HCT116 (cell line): ENCODE results near the gene TMEM63A. TPM values are rescaled to one million over a fixed set of nuclear protein-coding genes. Genes with fewer than 3 reads are reported as not detected.
A peak's percentile ranks its signal among the peaks of the same experiment; 100 is the strongest.

Source experiments
- ATAC-seq: fragments of 200-7000 bp; cut with Tn5 transposase; 2 replicates; pipeline ENCODE4 v1.9.1; 2020; ENCODE audit warnings: mild to moderate bottlenecking, moderate library complexity
- BruUV-seq: library from RNA; stranded (reverse); fragments of 400-500 nt; replicated peaks from 2 replicates; lab custom pipeline; 2021; lab: Mats Ljungman, UMichigan
- CTCF ChIA-PET: fragments of 300-600 bp; sonication (Branson Sonifier 250); formaldehyde crosslinking; loops from one replicate; lab custom pipeline; 2021; ENCODE audit warnings: antibody characterized with exemption; lab: Charles Lee
- POLR2A ChIA-PET: fragments of 300-600, 350-600 bp; sonication (Branson Sonifier 250); formaldehyde crosslinking; loops from one replicate; lab custom pipeline; 2021; ENCODE audit warnings: antibody characterized with exemption; lab: Charles Lee
- RAD21 ChIA-PET, 2 experiments: fragments of 300-600 bp; sonication (Branson Sonifier 250); formaldehyde crosslinking; loops; one replicate each; lab custom pipeline; 2023; ENCODE audit warnings: low total read pairs in 2 of 2; ENCODE audit not compliant: uncharacterized antibody in 2 of 2, unreplicated experiment in 2 of 2, low non-redundant PET in 1 of 2; lab: Charles Lee
- DNase-seq: peaks from one replicate; pipeline ENCODE4 v3.0.0-alpha.2; 2010; ENCODE audit warnings: low read depth, low spot score
- H2AFZ ChIP-seq: fragments of 200-600 bp; shearing (Covaris generic), sonication (generic); 2 replicates; pipeline ENCODE4 v1.6.1; 2017; ENCODE audit warnings: low read depth, mixed run types, mixed read lengths, antibody characterized with exemption, low read length; ENCODE audit not compliant: poor library complexity, severe bottlenecking
- H3K27ac ChIP-seq: 2 replicates; pipeline ENCODE4 v1.5.1; 2012; ENCODE audit warnings: low read depth, low read length
- H3K27me3 ChIP-seq: fragments of 200-600 bp; sonication (generic); 2 replicates; pipeline ENCODE4 v1.6.1; 2016; ENCODE audit warnings: mixed run types, low read length, mixed read lengths; ENCODE audit not compliant: insufficient read depth
- H3K36me3 ChIP-seq, 2 experiments: fragments of 200-500 bp in 1 of 2; fragments of 200-600 bp in 1 of 2; sonication (Bioruptor generic) in 1 of 2; sonication (generic) in 1 of 2; 2 replicates each; pipeline versions ENCODE4 v1.5.1 to v1.6.1; 2014 to 2016; ENCODE audit warnings: low read length in 2 of 2, inconsistent platforms in 1 of 2, mixed read lengths in 1 of 2, mixed run types in 1 of 2; ENCODE audit not compliant: insufficient read depth in 2 of 2, control insufficient read depth in 1 of 2
- H3K4me1 ChIP-seq, 2 experiments: fragments of 200-600 bp in 1 of 2; sonication (generic) in 1 of 2; 2 replicates each; pipeline versions ENCODE4 v1.5.1 to v1.6.1; 2012 to 2017; ENCODE audit warnings: low read length in 2 of 2, inconsistent platforms in 1 of 2, mild to moderate bottlenecking in 1 of 2, mixed read lengths in 1 of 2, mixed run types in 1 of 2, moderate library complexity in 1 of 2; ENCODE audit not compliant: insufficient read depth in 2 of 2, control insufficient read depth in 1 of 2
- H3K4me2 ChIP-seq: fragments of 200-600 bp; sonication (generic); 2 replicates; pipeline ENCODE4 v1.6.1; 2017; ENCODE audit warnings: mixed run types, low read length, mixed read lengths
- H3K4me3 ChIP-seq, 2 experiments: fragments of 200-600 bp in 1 of 2; sonication (generic) in 1 of 2; replicated peaks in 1 of 2; 2 replicates each; pipeline ENCODE4 v1.5.1; 2011 to 2016; ENCODE audit warnings: low read length in 2 of 2, control low read depth in 1 of 2, low read depth in 1 of 2, mild to moderate bottlenecking in 1 of 2, mixed read lengths in 1 of 2, mixed run types in 1 of 2
- H3K79me2 ChIP-seq: fragments of 200-600 bp; sonication (generic); 2 replicates; pipeline ENCODE4 v1.6.1; 2017; ENCODE audit warnings: mild to moderate bottlenecking, mixed run types, low read length, moderate library complexity, mixed read lengths; ENCODE audit not compliant: insufficient read depth
- H3K9ac ChIP-seq: fragments of 200-600 bp; sonication (generic); 2 replicates; pipeline ENCODE4 v1.6.1; 2016; ENCODE audit warnings: low read length, mixed read lengths
- H3K9me2 ChIP-seq: fragments of 200-600 bp; sonication (generic), shearing (Covaris generic); 2 replicates; pipeline ENCODE4 v1.6.1; 2017; ENCODE audit warnings: mixed run types, mild to moderate bottlenecking, moderate library complexity; ENCODE audit not compliant: insufficient read depth
- H3K9me3 ChIP-seq, 2 experiments: fragments of 200-500 bp in 1 of 2; fragments of 200-600 bp in 1 of 2; sonication (Bioruptor generic) in 1 of 2; sonication (generic) in 1 of 2; 2 replicates each; pipeline ENCODE4 v1.6.1; 2014 to 2017; ENCODE audit warnings: low read length in 2 of 2, mixed read lengths in 2 of 2, inconsistent platforms in 1 of 2, low read depth in 1 of 2, mild to moderate bottlenecking in 1 of 2, mixed run types in 1 of 2, moderate library complexity in 1 of 2; ENCODE audit not compliant: control insufficient read depth in 1 of 2, insufficient read depth in 1 of 2
- H4K20me1 ChIP-seq: fragments of 200-600 bp; sonication (generic), shearing (Covaris generic); 2 replicates; pipeline ENCODE4 v1.6.1; 2017; ENCODE audit warnings: mixed run types, mild to moderate bottlenecking, moderate library complexity; ENCODE audit not compliant: insufficient read depth
- ATF3 ChIP-seq: IDR thresholded peaks from 2 replicates; pipeline ENCODE4 v1.6.1; 2012
- CEBPB ChIP-seq: IDR thresholded peaks from 2 replicates; pipeline ENCODE4 v1.6.1; 2012; ENCODE audit warnings: low read depth
- CTCF ChIP-seq, 3 experiments: fragments of 200-600 bp in 1 of 3; sonication (generic) in 1 of 3; IDR thresholded peaks in 2 of 3; conservative IDR thresholded peaks in 1 of 3; 2 replicates each; pipeline ENCODE4 v1.5.1; 2012 to 2017; ENCODE audit warnings: low read depth in 2 of 3, low read length in 2 of 3, antibody characterized with exemption in 1 of 3, borderline replicate concordance in 1 of 3, control low read depth in 1 of 3, mild to moderate bottlenecking in 1 of 3, mixed read lengths in 1 of 3, mixed run types in 1 of 3, moderate library complexity in 1 of 3; ENCODE audit not compliant: insufficient read depth in 1 of 3
- EGR1 ChIP-seq: IDR thresholded peaks from 2 replicates; pipeline ENCODE4 v1.6.1; 2012; ENCODE audit warnings: low read depth
- ELF1 ChIP-seq: IDR thresholded peaks from 2 replicates; pipeline ENCODE4 v1.6.1; 2012; ENCODE audit warnings: low read depth, borderline replicate concordance
- EZH2 ChIP-seq: fragments of 200-600 bp; sonication (generic); IDR thresholded peaks from 2 replicates; pipeline ENCODE4 v1.6.1; 2017; ENCODE audit warnings: antibody characterized with exemption, mixed run types
- EZH2phosphoT487 ChIP-seq: fragments of 200-600 bp; IDR thresholded peaks from 2 replicates; pipeline ENCODE4 v1.6.1; 2018; ENCODE audit warnings: antibody characterized with exemption, borderline replicate concordance
- RAD21 ChIP-seq: IDR thresholded peaks from 2 replicates; pipeline ENCODE4 v1.6.1; 2012; ENCODE audit warnings: low read depth, mild to moderate bottlenecking
- REST ChIP-seq: IDR thresholded peaks from 2 replicates; pipeline ENCODE4 v1.6.1; 2012; ENCODE audit warnings: low read depth
- TCF7L2 ChIP-seq: IDR thresholded peaks from 2 replicates; pipeline ENCODE4 v1.7.0; 2011; ENCODE audit warnings: borderline replicate concordance, inconsistent platforms; ENCODE audit not compliant: insufficient read depth, insufficient read length; ENCODE audit errors: extremely low read depth
- YY1 ChIP-seq: IDR thresholded peaks from 2 replicates; pipeline ENCODE4 v1.6.1; 2011; ENCODE audit warnings: low read length, low read depth, moderate library complexity, mild to moderate bottlenecking; ENCODE audit not compliant: insufficient replicate concordance; ENCODE audit errors: extremely low read depth
- ZFX ChIP-seq: fragments of 450-650 bp; IDR thresholded peaks from 2 replicates; pipeline ENCODE4 v1.6.1; 2017
- ZNF274 ChIP-seq: fragments of 200-500 bp; sonication (Bioruptor generic); IDR thresholded peaks from 2 replicates; pipeline ENCODE4 v1.6.1; 2014; ENCODE audit warnings: mild to moderate bottlenecking, low read depth, low read length, inconsistent platforms
- intact Hi-C: fragments of 100-400 bp; cut with micrococcal nuclease; formaldehyde crosslinking; loops from 2 replicates; pipeline ENCODE4 v1.10.0; 2022
- total RNA-seq: library from RNA; stranded (reverse); gene quantifications from one replicate; pipeline ENCODE4 v1.2.1, GENCODE V29; 2021; ENCODE audit not compliant: unreplicated experiment

The TMEM63A gene
- total RNA-seq, 1 experiment from 2014 or later: 24.4 TPM

GRCh38 chr1:225871359-225872074 lies 10.7 kb downstream of the TMEM63A start:
- ATAC-seq (no peak), DNase-seq (no peak)
- peaks cover 3 to 17% of the 10 kb centered on the region in 2 experiments; a peak in 2 of 4 replicates for H3K36me3 ChIP-seq
- no peaks in the 10 kb centered on the region for H4K20me1 ChIP-seq
- no peak for TF ChIP-seq EZH2
- H3K9ac ChIP-seq: 0 out of 2 replicates have a peak overlapping the region, but pooled peaks have one; percentile 8
- H3K79me2 ChIP-seq: no peaks in the 10 kb centered on the region
- H3K27ac ChIP-seq: no peak overlapping the region
- no TSS peak for BruUV-seq
- peak overlapping the region; percentile 48 for H3K4me2 ChIP-seq
- no peaks in the 10 kb centered on the region for H3K9me3 ChIP-seq
- H3K4me3 ChIP-seq: no peak overlapping the region
- ChIA-PET CTCF (interaction anchor here (1.0 kb wide), 1 partner anchor 116 kb away, joined by 3 read pairs; no protein-coding TSS in a partner anchor), RAD21 (no interaction called here), POLR2A (no interaction called here)
- no peak overlapping the region for H2AFZ ChIP-seq
- peaks cover 41 to 55% of the 10 kb centered on the region in 2 experiments for H3K4me1 ChIP-seq
- no peaks in the 10 kb centered on the region for H3K27me3 ChIP-seq
- intact Hi-C loops: no loop called here
- H3K9me2 ChIP-seq: no peaks in the 10 kb centered on the region

GRCh38 chr1:225870911-225871310 lies 11.3 kb downstream of the TMEM63A start:
- DNase-seq (no peak), ATAC-seq (no peak)
- no peak overlapping the region for H3K27ac ChIP-seq
- no peaks in the 10 kb centered on the region for H3K9me3 ChIP-seq
- H3K79me2 ChIP-seq: no peaks in the 10 kb centered on the region
- H3K27me3 ChIP-seq: no peaks in the 10 kb centered on the region
- intact Hi-C loops: no loop called here
- H3K9ac ChIP-seq: no peak overlapping the region
- H3K4me2 ChIP-seq: no peak overlapping the region; the same call in 1 of the 2 replicates
- peaks cover 3 to 13% of the 10 kb centered on the region in 2 experiments; a peak in 2 of 4 replicates for H3K36me3 ChIP-seq
- H3K4me3 ChIP-seq: no peak overlapping the region
- CTCF ChIA-PET: interaction anchor here (1.0 kb wide), 1 partner anchor 117 kb away, joined by 3 read pairs; no protein-coding TSS in a partner anchor
- BruUV-seq: no TSS peak
- POLR2A ChIA-PET: interaction anchor here (1.5 kb wide), 1 partner anchor 12 kb away, joined by 3 read pairs; the partner anchor contains the start of gene TMEM63A
- no peaks in the 10 kb centered on the region for H4K20me1 ChIP-seq
- H2AFZ ChIP-seq: no peak overlapping the region
- H3K4me1 ChIP-seq: peaks cover 38 to 55% of the 10 kb centered on the region in 2 experiments
- H3K9me2 ChIP-seq: no peaks in the 10 kb centered on the region
- RAD21 ChIA-PET: no interaction called here
- TF ChIP-seq ZNF274 (no peak), ELF1 (no peak), ZFX (no peak), YY1 (no peak), CEBPB (no peak), CTCF (IDR thresholded peaks at IDR 0.05 in 2 of 3, conservative IDR thresholded peaks at IDR 0.05 in 1 of 3; ENCODE audit: borderline replicate concordance in 1 of 3, insufficient read depth in 1 of 3, low read depth in 2 of 3, low read length in 2 of 3) (no peak), ATF3 (no peak), EZH2phosphoT487 (no peak), RAD21 (no peak), REST (no peak), EGR1 (no peak), TCF7L2 (no peak)
